NCI-H446 (cell line): ENCODE results near the gene SPPL2C.

ENCODE experiments used
- DNase-seq, 2 experiments: peaks; one replicate each; lab custom pipeline; 2025; lab: John Stamatoyannopoulos, UW

The SPPL2C gene

GRCh38 chr17:45844695-45845375, at the start of gene SPPL2C:
TSS of gene SPPL2C (plus strand) at chr17:45844881. CDS start at chr17:45844907, 26 bp downstream.
- no peak for DNase-seq

- no peak for DNase-seq
Observed at GRCh38 chr17:45800816-45801215, 43.9 kb upstream of the SPPL2C start.

- no peak for DNase-seq
Observed at GRCh38 chr17:45801421-45801820, 43.3 kb upstream of the SPPL2C start.

DNA sequence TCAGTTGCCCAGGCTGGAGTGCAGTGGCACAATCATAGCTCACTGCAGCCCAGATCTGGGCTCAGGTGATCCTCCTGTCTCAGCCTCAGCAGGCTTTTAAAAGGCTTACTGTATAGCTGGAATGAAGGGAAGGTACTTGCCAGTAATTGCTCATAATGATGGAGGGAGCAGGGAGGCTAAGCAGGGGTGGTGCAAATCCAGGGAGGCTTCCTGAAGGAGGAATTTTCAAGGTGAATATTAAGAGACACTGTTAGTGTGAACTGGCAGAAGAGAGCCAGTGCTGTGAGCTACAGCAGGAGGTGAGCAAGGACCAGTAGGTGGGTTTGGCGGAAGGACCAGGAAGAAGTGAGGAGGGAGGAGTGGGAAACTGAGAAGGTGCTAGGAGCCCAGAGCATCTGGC, 35.8 kb upstream of the SPPL2C start:
- DNase-seq, result no peak

- peak; percentile 35 to 76 for DNase-seq
Observed at GRCh38 chr17:45809499-45809898, 35.2 kb upstream of the SPPL2C start.

GRCh38 chr17:45812102-45812501, 32.6 kb upstream of the SPPL2C start:
- peak in 1 of 2 experiments; percentile 6 for DNase-seq

DNA sequence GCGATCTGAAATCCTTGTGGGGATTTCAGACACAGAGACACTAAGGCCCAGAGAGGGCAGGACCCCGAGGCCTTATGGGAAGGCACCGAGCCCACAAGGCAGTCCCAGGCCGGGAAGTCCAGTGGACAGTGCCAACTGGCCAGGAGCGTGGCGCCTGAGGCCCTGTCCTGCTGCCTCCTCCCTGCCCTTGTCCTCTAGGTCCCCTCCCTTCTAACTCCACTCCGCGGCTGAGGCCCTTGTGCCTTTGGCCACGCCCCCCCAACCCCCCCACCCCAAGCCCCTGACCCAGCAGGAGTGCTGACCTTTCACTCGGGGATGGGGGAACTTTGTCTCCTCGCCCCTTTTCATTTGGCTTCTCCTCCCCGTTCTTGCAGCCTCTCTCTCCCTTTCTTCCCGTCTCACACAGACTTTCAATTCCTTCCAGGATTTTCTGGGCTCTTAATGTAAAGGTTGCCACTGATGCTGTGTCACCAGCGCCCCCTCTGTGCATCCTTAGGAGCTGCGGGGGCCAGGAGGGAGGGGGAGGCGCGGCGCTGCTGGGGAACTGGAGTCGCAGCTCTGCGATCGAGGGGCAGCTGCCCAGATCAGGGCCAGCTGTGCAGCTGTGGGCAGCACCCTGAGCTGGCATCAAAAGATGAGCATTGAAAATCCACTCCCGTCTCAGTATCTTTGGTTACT, 31.5 kb upstream of the SPPL2C start:
- DNase-seq, result no peak

GRCh38 chr17:45814622-45815606, 29.8 kb upstream of the SPPL2C start:
- peak in 1 of 2 experiments; percentile 15 for DNase-seq

DNA sequence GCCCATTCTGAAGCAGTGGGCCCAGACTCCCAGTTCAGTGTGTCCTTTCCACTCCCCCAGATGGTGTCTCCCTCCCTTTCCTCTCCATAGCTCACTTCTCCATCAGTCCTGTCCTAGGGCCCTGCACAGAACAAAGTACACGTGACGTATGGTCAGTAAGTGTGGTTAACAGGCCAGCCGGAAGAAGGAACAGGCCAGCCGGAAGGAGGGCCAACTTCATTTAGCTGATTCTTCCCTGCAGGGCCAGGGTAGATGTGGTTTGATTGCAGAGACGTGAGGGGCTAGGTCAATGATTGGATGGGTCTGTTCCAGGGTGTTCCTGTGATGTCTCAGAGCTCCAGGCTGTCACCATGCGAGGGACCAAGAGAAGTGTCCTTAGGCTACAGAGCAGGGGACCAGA, 28.9 kb upstream of the SPPL2C start:
- DNase-seq, result no peak

- no peak for DNase-seq
Observed at GRCh38 chr17:45818041-45818440, 26.6 kb upstream of the SPPL2C start.

- no peak for DNase-seq
Observed at GRCh38 chr17:45818699-45819098, 26.0 kb upstream of the SPPL2C start.

GRCh38 chr17:45819632-45820031, 25.0 kb upstream of the SPPL2C start:
- no peak for DNase-seq

DNA sequence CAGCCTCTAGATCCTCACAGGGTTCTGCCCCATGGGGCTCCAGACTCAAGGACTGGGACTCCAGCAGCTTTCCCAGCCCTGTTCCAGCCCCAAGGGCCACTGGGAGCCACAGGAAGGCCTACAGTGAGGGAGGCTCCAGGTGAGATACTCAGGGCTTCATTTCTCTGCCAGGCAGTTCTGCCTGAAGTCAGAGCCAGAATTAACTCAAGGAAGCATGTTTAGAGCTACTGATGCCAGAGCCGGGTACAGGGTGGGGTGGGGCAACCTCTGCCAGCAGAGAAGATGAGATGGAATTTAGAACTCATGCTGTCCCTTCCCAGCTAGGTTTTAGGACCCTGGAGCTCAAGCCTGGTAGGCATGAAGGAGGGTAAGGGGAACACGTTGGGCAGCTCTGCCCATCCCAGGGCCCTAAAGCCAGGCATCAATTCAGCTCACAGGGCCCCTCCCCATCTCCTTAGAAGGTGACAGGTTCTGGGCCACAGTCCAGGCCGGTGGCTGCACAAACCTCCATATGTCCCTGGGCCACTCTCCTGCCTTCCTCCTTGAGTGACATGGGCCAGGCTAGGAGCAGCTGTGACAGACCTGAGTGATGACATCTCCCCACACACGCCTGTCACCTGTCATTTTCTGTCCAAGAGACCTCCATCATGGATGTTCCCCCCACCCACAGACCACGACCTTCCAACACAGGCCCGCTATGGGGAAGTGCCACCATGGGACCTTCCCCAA, 24.5 kb upstream of the SPPL2C start:
- DNase-seq, result peak in 1 of 2 experiments; percentile 5

- DNase-seq, result no peak
Observed at GRCh38 chr17:45821147-45821546, 23.5 kb upstream of the SPPL2C start.

DNA sequence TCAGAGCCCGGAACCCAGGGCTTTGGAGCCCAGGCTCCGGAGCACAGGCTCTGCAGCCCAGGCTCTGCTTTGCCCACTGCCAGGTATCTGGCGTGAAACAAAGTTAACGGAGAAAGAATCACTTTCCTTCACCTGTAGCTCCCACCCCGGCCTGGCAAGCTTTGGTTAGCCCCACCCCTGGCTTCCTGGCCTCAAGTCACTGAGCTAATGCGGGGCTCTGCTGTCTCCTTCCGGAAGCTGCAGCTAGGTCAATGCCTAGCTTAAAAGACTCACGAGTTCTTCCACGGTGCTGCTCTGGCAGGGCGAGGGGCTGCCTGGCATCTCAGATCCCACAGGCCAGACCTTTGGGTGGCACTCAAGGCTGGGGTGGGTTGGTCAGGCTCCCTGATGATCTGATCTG, 21.1 kb upstream of the SPPL2C start:
- no peak for DNase-seq

DNA sequence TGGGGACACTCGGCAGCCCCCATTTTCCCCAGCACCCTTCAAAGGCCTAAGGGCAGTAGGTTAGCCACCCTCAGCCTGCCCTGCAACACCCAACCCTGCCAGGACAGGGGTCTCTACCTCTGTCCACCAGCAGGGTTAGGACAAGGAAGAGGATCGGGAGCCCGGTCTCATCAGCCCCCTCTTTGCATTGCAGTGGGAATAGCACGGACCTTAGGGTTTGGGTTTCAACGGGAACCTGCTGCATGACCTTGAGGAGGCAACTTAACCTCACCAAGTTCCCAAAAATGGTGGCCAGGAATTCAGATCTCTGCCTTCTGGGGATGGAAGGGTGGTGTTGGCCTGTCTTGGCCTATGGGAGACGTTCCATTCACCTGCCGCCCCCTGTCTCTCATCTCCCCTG, 20.2 kb upstream of the SPPL2C start:
- no peak for DNase-seq

GRCh38 chr17:45824901-45825492, 19.7 kb upstream of the SPPL2C start:
- no peak for DNase-seq

DNA sequence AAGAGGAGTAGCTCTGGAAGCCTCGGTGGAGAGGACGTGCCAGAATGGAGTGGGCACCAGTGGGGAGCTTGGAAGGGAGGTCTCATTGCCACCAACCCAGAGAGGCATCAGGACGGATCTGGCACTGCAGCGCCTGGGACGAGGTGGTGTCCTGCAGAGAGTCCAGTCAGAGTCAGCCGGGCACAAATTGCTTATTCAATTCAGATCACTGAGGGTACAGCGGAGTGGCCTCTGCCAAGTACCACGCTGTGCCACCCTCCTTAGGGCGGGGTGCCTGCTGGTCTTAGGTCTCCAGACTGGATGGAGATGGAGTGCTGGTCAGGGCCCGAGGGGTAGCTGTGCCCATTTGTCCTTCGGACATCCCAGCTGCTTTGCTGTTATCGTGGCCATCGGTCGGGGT, 18.9 kb upstream of the SPPL2C start:
- DNase-seq, result no peak

DNA sequence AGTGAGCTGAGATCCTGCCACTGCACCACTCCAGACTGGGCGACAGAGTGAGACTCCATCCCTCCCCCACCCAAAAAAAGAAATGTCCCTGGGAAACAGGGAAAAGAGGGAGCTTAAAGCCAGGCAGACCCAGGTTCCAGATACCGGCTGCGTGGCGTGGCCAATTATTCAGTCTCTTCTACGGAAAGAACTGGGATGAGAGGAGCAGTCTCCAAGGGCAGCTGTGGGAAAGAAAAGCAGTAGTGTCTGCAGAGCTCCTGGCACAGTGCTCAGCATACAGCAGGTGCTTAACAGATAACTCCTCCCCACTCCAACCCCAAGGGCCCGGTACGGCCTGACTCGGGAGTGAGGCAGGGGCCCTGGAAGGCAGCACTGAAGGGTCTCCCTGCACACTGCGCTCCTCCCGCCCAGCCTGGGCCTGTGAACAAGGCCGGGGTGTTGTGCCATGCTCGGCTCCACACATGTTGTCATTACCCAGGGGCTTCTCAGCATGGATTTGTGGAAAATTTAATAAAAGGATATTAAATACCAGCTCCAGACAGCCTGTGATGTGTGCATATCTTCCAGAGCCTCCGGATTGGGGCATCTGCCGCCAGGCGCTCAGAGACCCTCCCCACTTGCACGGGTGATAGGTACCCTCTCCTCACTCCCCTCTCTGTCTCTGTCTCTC, 17.6 kb upstream of the SPPL2C start:
- DNase-seq, result no peak

DNA sequence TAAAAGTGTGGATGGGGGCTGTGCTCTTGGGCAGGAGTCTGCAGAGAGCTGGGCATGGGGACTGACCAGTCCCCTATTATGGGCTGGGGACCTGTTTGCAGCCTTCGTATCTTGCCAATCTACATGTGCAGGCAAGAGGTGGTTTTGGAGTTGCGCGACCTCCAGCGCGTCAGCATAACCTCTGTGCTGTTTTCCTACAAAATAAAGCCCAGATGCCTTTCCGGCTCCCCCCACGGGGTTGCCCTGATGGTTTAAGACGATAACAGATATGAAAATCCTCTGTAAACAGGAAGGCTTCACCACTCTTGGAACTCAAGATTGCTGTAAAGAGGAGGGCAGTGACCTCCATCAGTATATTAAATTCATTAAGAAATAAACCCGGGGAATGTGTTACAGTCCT, 16.5 kb upstream of the SPPL2C start:
- DNase-seq, result no peak

GRCh38 chr17:45828582-45829133, 16.0 kb upstream of the SPPL2C start:
- no peak for DNase-seq
